Measurements from ENCODE around the gene TPTE2. TPM values are rescaled to one million over a fixed set of nuclear protein-coding genes. Genes with fewer than 3 reads are reported as not detected.

The TPTE2 gene
- total RNA-seq, 1 donor from 2014 or later: not detected

DNA sequence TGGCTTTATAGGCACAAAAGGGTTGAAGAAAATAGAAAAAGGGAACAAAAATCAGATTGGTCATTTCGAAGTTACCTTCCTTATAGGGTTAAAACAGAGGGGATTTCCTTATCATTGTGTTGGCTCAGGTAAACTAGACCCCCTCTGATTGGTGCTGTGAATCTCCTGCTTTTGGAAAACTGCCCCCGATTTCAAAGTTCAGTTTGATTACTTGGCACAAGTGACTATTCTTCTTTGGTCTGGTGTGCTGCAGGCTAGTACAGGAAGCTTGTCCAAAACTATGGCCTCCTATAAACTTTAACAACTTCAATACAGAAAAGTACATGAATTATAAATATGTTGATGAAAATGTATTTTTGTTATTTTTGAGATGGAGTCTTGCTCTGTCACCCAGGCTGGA is 13.9 kb upstream of the TPTE2 start:
- Histone ChIP-seq H3K27ac (ENCODE audit: low read depth, low read length) (no peak overlapping the region), H3K27me3 (ENCODE audit: insufficient read depth, low read length) (no peaks in the 10 kb centered on the region), H3K4me3 (ENCODE audit: insufficient read depth, low read depth, low read length) (no peak overlapping the region), H4K20me1 (ENCODE audit: insufficient read depth, low read length) (no peaks in the 10 kb centered on the region), H3K36me3 (ENCODE audit: insufficient read depth, low read length) (no peaks in the 10 kb centered on the region), H3K9me3 (ENCODE audit: insufficient read depth, low read depth, low read length) (no peaks in the 10 kb centered on the region), H3K4me1 (ENCODE audit: insufficient read depth, low read length) (no peaks in the 10 kb centered on the region), H3K79me2 (ENCODE audit: insufficient read depth, low read length) (no peaks in the 10 kb centered on the region), H3K9ac (ENCODE audit: low read length) (no peak overlapping the region), H3K4me2 (ENCODE audit: low read length) (no peak overlapping the region), H2AFZ (ENCODE audit: low read depth, low read length) (no peak overlapping the region)
- Mint-ChIP-seq H3K36me3 (ENCODE audit: low read depth, unreplicated experiment) (no peaks in the 10 kb centered on the region), H3K4me1 (ENCODE audit: low read depth, unreplicated experiment) (no peaks in the 10 kb centered on the region), H3K27me3 (ENCODE audit: low read depth, unreplicated experiment) (no peaks in the 10 kb centered on the region), H3K4me3 (ENCODE audit: unreplicated experiment) (no peak overlapping the region), H3K9me3 (ENCODE audit: unreplicated experiment) (peaks cover 12% of the 10 kb centered on the region), H3K27ac (ENCODE audit: unreplicated experiment) (no peak overlapping the region)
- no peak for FAIRE-seq
- DNase-seq (ENCODE audit: low read depth): no peak
- TF ChIP-seq CTCF (IDR thresholded peaks at IDR 0.05; ENCODE audit: insufficient read depth, low read depth, low read length) (no peak), EZH2 (IDR thresholded peaks at IDR 0.05; ENCODE audit: insufficient read depth, low read length) (no peak)

- Histone ChIP-seq H3K79me2 (ENCODE audit: insufficient read depth, low read length) (no peaks in the 10 kb centered on the region), H3K4me3 (ENCODE audit: insufficient read depth, low read depth, low read length) (no peak overlapping the region), H3K27ac (ENCODE audit: low read depth, low read length) (no peak overlapping the region), H3K9me3 (ENCODE audit: insufficient read depth, low read depth, low read length) (no peaks in the 10 kb centered on the region), H3K9ac (ENCODE audit: low read length) (no peak overlapping the region), H4K20me1 (ENCODE audit: insufficient read depth, low read length) (no peaks in the 10 kb centered on the region), H3K4me2 (ENCODE audit: low read length) (no peak overlapping the region), H2AFZ (ENCODE audit: low read depth, low read length) (no peak overlapping the region), H3K4me1 (ENCODE audit: insufficient read depth, low read length) (no peaks in the 10 kb centered on the region), H3K36me3 (ENCODE audit: insufficient read depth, low read length) (no peaks in the 10 kb centered on the region), H3K27me3 (ENCODE audit: insufficient read depth, low read length) (no peaks in the 10 kb centered on the region)
- no peak for FAIRE-seq
- no peak for TF ChIP-seq EZH2 (IDR thresholded peaks at IDR 0.05; ENCODE audit: insufficient read depth, low read length)
- TF ChIP-seq CTCF (IDR thresholded peaks at IDR 0.05; ENCODE audit: insufficient read depth, low read depth, low read length): no peak
- H3K4me3 Mint-ChIP-seq (ENCODE audit: unreplicated experiment): no peak overlapping the region
- no peak for DNase-seq (ENCODE audit: low read depth)
- no peaks in the 10 kb centered on the region for H3K4me1 Mint-ChIP-seq (ENCODE audit: low read depth, unreplicated experiment)
- H3K27me3 Mint-ChIP-seq (ENCODE audit: low read depth, unreplicated experiment): no peaks in the 10 kb centered on the region
- H3K36me3 Mint-ChIP-seq (ENCODE audit: low read depth, unreplicated experiment): no peaks in the 10 kb centered on the region
- peaks cover 7% of the 10 kb centered on the region for H3K9me3 Mint-ChIP-seq (ENCODE audit: unreplicated experiment)
- no peak overlapping the region for H3K27ac Mint-ChIP-seq (ENCODE audit: unreplicated experiment)
Observed at GRCh38 chr13:19573120-19573716, 11.9 kb upstream of the TPTE2 start.

DNA sequence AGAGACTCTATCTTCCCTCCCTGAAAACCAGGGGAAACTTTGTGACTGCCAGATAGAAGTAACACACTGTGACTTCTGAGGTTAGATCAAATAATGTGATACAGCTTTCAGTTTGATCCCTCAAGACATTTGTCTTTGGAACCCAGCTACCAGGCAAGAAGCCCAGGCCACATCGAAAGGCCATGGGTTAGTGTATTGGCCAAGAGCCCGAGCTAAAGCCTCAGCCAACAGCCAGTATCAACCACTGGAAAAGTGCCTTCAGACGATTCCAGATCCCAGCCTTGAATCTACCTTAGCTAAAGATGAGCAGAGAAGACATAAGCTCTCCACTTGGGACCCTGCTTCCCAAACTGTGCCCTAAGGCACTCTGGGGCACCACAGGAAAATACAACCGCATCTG is 10.9 kb upstream of the TPTE2 start:
- H3K4me1 ChIP-seq (ENCODE audit: insufficient read depth, low read length): no peaks in the 10 kb centered on the region
- no peak for FAIRE-seq
- no peak overlapping the region for H3K9ac ChIP-seq (ENCODE audit: low read length)
- no peaks in the 10 kb centered on the region for H4K20me1 ChIP-seq (ENCODE audit: insufficient read depth, low read length)
- DNase-seq (ENCODE audit: low read depth): no peak
- no peak overlapping the region for H3K4me3 ChIP-seq (ENCODE audit: insufficient read depth, low read depth, low read length)
- no peak overlapping the region for H3K27ac ChIP-seq (ENCODE audit: low read depth, low read length)
- no peaks in the 10 kb centered on the region for H3K79me2 ChIP-seq (ENCODE audit: insufficient read depth, low read length)
- H3K27ac Mint-ChIP-seq (ENCODE audit: unreplicated experiment): no peak overlapping the region
- no peaks in the 10 kb centered on the region for H3K27me3 Mint-ChIP-seq (ENCODE audit: low read depth, unreplicated experiment)
- no peak overlapping the region for H3K4me2 ChIP-seq (ENCODE audit: low read length)
- H3K36me3 Mint-ChIP-seq (ENCODE audit: low read depth, unreplicated experiment): no peaks in the 10 kb centered on the region
- H3K27me3 ChIP-seq (ENCODE audit: insufficient read depth, low read length): no peaks in the 10 kb centered on the region
- H2AFZ ChIP-seq (ENCODE audit: low read depth, low read length): no peak overlapping the region
- no peaks in the 10 kb centered on the region for H3K4me1 Mint-ChIP-seq (ENCODE audit: low read depth, unreplicated experiment)
- H3K9me3 ChIP-seq (ENCODE audit: insufficient read depth, low read depth, low read length): no peaks in the 10 kb centered on the region
- no peak for TF ChIP-seq EZH2 (IDR thresholded peaks at IDR 0.05; ENCODE audit: insufficient read depth, low read length)
- no peak for TF ChIP-seq CTCF (IDR thresholded peaks at IDR 0.05; ENCODE audit: insufficient read depth, low read depth, low read length)
- H3K9me3 Mint-ChIP-seq (ENCODE audit: unreplicated experiment): peaks cover 5% of the 10 kb centered on the region
- no peak overlapping the region for H3K4me3 Mint-ChIP-seq (ENCODE audit: unreplicated experiment)
- H3K36me3 ChIP-seq (ENCODE audit: insufficient read depth, low read length): no peaks in the 10 kb centered on the region
